Activated T-cell treated with anti-CD3 and anti-CD28 coated beads, Interleukin-2, amount 50 U/mL, for 1 hour (primary cell): ENCODE results near the gene ARHGAP45.

ENCODE experiments used
- DNase-seq: peaks from one replicate; pipeline ENCODE4 v3.0.0-alpha.2; 2020

ARHGAP45 gene

GRCh38 chr19:1089126-1089771 is 22.3 kb downstream of the ARHGAP45 start:
- no peak for DNase-seq

DNA sequence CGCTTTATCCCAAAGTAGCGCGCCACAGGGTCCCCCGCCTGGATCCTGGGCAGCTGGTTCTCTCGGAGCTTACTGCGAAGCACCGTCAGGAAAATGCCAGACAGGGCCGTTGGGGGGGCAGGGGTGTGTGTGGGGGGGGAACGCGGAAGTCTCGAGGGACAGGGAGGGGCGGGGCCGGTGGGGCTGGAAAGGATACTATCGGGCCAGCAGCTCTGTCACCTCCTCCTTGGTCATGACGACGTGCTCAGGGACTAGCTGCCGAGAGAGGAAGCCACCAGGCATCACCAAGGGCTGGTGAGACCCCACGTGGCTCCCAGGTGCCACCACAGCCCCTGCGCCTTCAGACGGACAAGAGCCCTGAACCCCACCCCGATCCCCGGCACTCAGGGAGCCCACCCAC is 22.9 kb downstream of the ARHGAP45 start:
- peak; percentile 53 for DNase-seq

DNA sequence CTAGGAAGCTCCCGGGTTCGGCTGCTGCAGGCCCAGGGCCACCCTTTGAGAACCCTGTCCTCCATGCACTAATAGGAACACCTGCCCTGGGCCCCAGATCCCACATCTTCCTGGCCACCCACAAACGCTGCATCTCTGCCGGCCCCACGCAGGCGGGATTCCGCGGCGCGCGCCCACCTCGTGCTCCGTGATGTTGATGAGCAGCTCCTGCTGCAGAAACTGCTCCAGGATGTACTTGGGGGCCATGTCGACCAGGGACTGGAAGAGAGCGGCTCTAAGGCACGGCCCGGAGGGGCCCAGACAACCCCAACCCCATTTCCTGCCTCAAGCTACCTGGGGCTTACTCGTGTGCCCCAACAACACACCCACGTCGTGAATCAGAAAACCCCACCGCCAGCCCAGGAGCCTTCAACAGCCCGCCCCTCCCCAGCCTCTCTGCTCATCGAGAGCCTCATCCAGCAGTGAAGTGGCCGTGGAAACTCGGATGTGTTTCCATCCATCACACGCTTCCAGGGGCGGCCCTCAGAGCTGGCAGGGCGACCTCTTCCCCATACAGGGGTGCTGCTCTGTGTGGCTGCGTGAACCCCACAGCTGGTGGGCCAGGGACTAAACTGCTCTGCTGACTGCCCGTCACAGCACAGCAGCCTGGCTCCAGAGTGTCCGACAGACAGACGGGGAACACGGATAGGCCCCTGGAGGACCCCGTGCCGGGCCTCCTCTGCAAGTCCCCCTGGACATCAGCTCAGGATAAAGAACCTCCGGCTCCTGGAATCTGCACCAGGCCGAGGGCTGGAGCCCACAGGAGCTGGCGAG is 24.0 kb downstream of the ARHGAP45 start:
- DNase-seq: peak; percentile 46

DNA sequence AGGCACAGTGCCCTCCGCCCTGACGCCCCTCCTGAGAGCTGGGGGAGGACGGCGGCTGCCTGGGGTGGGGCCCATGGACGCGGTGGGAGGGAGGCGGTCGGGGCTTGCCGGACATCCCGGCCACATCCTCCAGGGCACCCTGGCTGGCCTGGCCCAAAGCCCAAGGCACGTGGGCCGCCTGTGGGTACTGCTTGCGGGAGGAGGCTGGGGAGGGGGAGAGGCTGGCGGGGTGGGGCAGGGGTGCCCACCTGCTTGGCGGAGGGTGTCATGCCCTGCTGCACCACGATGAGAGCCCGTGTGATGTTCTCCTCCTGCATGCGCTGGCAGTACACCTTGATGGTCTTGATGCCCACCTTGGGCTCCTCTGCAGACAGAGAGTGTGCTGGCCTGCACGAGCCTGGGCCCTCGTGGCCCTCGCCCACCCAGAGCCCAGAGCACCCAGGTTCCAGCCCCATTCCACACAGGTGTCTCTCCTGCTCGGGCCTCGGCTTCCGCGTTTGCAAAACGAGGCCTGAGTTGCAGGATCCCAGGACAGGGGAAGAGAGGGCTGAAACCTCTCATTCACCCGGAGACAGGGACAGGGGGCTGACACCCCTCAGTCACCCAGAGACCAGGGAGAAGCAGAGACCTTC is 24.7 kb downstream of the ARHGAP45 start:
- DNase-seq: no peak

DNA sequence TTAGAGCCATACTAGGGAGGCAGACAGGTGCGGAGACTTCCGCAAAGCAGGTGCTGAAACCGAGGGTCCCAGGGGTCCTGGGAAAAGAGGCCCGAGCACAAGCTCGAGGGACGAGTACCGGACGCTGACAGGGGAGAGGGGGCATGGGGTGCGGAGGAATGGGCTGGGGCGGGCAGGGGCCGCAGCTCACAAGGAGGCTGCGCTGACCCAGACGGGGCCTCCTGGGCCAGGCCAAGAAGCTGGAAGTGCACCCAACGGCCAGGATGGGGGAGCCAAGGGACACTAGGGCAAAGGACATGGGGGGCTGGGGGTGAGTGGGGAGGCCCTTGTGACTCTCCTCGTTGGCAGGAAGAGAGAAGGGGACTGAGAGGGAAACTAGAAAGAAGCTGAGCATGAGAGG is 26.4 kb downstream of the ARHGAP45 start:
- no peak for DNase-seq

GRCh38 chr19:1093811-1094553 is 27.0 kb downstream of the ARHGAP45 start:
- DNase-seq: no peak

DNA sequence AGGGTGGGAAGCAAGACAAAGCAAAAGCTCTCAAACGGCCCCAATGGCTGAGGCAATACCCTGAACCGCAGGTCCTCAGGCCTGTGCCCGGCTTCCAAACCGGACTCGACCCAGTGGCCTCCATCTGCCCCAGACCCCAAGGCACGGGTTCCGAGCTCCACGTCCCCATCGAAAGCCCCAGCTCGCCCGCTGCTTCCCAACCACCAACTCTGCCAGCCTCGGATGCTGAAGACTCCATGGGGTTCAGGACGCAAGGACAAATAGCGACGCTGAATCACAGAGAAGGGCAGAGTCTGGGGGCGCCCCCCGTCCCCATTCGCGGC is 27.6 kb downstream of the ARHGAP45 start:
- no peak for DNase-seq

- peak; percentile 99 for DNase-seq
These were observed 28.2 kb downstream of the ARHGAP45 start, which contains the start of gene POLR2E for GRCh38 chr19:1094978-1095701. POLR2E (minus strand) TSS chr19:1095375; CDS start chr19:1095315, 60 bp downstream.

DNA sequence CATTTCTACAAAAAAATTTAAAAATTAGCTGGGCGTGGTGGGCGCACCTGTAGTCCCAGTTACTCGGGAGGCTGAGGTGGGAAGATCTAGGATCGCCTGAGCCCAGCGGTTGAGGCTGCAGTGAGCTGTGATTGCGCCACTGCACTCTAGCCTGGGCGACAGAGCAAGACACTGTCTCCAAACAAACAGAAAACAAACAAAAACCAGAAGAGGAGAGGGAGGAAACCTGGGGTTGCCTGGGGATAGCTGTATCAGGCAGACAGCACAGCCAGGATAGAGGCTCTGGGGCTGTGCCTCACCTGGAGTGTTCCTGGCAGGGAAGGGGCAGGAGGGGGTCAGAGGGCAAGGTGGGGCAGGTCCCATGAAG is 30.8 kb downstream of the ARHGAP45 start:
- no peak for DNase-seq

DNA sequence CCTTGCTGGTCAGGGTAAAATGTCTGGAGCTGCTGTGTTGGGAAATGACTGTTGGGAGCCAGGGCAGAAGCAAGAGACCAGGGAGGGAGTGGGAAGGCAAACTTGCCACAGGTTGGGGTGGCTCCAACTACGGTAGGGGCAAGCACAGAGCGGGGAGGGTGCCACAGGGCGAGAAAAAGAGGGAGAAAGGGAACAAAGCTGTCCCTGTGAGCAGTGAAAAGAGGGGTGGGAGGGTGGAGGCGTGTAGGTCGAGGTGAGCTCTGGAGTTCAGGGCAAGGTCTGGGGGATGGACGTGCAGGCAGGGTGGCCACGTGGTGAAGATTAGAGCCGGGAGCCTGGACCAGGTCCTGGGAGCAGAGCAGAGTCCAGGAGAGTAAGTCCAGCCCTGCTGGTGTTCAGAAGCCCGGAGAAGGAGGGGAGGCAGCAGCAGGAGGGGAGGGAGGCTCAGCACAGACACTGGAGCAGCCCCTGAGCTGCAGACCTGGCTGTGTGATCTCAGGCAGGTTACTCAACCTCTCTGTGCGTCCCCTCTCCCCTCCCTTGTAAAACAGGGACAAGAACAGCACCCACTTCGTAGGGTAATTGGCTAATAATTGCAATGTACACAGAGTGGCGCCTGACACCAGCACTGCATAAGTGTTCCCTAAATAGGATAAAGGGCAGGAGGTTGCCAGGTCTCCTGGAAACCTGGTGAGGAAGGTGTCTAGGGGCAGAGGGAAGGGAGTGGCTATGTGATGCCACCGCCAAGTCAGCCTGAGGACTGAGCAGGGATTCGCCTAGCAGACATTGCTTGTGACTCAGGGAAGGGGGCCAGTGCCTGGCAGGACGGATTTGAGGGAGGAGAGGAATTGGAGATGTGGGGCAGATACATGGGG is 31.4 kb downstream of the ARHGAP45 start:
- DNase-seq: no peak

DNA sequence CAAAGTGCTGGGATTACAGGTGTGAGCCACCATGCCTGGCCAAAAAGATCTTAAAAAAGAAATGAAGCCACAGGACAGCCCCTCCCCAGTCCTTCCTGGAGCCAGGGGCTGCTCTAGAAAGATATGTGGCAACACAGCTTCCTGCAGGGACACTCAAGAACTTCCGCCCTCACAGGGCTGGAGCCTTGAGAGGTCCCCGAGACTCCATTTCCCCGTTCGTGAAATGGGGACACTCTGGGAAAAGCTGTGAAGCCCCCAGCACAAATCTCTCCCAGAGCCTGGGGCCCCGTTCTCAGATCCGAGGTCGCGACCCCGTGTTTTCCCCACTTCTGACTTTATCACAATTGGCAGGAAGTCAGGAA is 34.4 kb downstream of the ARHGAP45 start:
- DNase-seq: no peak

- peak; percentile 43 for DNase-seq
These were observed 35.6 kb downstream of the ARHGAP45 start for GRCh38 chr19:1102407-1103131.

DNA sequence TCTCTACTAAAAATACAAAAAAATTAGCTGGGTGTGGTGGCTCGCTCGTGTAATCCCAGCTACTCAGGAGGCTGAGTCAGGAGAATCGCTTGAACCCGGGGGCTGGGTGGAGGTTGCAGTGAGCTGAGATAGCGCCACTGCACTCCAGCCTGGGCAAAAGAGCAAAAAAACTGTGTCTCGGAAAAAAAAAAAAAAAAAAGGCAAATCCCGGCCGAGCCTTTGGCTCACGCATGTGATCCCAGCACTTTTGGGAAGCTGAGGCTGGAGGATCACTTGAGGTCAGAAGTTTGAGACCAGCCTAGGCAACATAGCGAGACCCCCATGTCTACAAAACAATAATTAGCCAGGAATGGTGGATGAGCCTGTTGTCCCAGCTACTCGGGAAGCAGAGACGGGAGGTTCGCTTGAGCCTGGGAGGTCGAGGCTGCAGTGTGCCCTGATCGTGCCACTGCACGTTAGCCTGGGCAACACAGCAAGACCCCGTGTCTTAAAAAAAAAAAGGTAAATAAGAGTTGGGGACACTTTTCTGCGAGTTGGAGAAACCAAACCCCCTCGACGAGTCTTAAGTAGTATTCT is 36.3 kb downstream of the ARHGAP45 start:
- DNase-seq: no peak

- peak; percentile 96 for DNase-seq
These were observed 36.8 kb downstream of the ARHGAP45 start, which contains the start of gene GPX4 for GRCh38 chr19:1103708-1104310. GPX4 (plus strand) TSS chr19:1103994; CDS start chr19:1104044, 50 bp downstream.

- peak; percentile 80 for DNase-seq
These were observed 37.5 kb downstream of the ARHGAP45 start for GRCh38 chr19:1104311-1105007.

DNA sequence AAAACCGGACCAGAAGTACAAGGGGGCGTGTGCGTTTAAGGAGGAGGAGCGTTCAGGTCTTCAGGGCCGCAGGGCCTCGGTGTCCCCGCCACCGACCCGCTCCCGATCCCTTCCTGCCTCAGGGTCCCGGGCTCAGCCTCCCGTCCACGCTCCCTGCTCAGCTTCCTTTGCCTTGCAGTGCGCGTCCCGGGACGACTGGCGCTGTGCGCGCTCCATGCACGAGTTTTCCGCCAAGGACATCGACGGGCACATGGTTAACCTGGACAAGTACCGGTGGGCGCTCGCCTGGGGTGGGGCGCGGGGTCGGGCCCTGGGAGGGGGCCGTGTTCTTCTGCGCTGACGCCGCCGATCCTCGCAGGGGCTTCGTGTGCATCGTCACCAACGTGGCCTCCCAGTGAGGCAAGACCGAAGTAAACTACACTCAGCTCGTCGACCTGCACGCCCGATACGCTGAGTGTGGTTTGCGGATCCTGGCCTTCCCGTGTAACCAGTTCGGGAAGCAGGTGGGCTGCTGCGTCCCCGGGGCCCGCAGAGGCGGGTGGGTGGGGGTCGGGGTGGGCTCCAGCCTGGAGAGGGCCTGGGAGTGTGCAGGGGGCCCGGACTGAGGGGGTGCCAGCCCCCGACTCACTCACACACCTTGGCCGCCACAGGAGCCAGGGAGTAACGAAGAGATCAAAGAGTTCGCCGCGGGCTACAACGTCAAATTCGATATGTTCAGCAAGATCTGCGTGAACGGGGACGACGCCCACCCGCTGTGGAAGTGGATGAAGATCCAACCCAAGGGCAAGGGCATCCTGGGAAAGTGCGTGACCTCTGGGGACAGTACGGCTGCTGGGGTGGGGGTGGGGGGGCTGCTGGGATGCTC is 38.3 kb downstream of the ARHGAP45 start:
- DNase-seq: no peak

DNA sequence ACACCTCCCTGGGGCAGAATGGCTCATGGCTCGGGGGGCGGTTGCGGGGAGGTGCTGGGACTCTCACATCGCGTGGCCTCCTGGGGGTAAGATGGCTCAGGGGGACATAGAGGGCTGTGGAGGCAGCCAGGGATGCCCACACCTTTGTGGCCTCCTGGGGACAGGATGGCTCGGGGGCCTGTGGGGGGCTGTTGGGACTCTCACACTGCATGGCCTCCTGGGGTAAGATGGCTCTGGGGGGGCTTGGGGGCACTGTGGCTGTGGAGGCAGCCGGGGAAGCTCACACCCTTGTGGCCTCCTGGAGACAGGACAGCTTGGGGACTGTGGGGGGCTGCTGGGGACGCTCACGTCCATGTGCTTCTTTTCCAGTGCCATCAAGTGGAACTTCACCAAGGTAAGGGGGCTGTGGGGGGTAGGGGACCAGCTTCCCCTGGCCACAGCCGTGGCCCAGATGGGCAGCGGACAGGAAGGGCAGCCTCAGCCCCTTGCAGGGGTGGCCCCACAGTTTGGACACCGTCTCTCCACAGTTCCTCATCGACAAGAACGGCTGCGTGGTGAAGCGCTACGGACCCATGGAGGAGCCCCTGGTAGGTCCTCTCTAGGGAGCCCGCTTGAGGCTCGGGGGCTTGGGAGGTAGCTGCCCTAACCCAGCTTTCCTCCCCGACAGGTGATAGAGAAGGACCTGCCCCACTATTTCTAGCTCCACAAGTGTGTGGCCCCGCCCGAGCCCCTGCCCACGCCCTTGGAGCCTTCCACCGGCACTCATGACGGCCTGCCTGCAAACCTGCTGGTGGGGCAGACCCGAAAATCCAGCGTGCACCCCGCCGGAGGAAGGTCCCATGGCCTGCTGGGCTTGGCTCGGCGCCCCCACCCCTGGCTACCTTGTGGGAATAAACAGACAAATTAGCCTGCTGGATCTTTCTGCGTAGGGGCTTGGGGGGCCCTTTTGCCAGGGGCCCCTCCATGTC is 39.2 kb downstream of the ARHGAP45 start:
- no peak for DNase-seq
